Keratinocyte (primary cell): ENCODE data around the gene DISC1.

Experiments
- EZH2 ChIP-seq: IDR thresholded peaks from one replicate; pipeline ENCODE4 v1.6.1; 2012; ENCODE audit warnings: inconsistent platforms, mild to moderate bottlenecking, low read length, moderate library complexity
- TF ChIP-seq, protein P1 (sequence below), 3 experiments: IDR thresholded peaks in 1 of 3; conservative IDR thresholded peaks in 1 of 3; optimal IDR thresholded peaks in 1 of 3; 2 replicates in 2 of 3; 3 replicates in 1 of 3; pipeline versions ENCODE3 to v1.5.1; 2011; ENCODE audit warnings: low read length in 3 of 3, mild to moderate bottlenecking in 3 of 3, moderate library complexity in 2 of 3, control low read depth in 1 of 3, inconsistent platforms in 1 of 3; ENCODE audit not compliant: insufficient read depth in 2 of 3; ENCODE audit errors: extremely low read depth in 1 of 3

DNA sequence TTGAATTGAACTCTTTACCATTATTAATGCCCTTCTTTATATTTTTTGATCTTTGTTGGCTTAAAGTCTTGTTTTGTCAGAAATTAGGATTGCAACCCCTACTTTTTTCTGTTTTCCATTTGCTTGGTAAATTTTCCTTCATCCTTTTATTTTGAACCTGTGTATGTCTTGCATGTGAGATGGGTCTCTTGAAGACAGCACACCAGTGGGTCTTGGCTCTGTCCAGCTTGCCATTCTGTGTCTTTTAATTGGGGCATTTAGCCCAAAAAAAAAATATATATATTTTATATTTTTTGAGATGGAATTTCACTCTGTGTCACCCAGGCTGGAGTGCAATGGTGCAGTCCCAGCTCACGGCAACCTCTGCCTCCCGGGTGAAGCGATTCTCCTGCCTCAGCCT is 33.6 kb downstream of the DISC1 start:
- no peak for TF ChIP-seq EZH2
- TF ChIP-seq, protein P1, sequence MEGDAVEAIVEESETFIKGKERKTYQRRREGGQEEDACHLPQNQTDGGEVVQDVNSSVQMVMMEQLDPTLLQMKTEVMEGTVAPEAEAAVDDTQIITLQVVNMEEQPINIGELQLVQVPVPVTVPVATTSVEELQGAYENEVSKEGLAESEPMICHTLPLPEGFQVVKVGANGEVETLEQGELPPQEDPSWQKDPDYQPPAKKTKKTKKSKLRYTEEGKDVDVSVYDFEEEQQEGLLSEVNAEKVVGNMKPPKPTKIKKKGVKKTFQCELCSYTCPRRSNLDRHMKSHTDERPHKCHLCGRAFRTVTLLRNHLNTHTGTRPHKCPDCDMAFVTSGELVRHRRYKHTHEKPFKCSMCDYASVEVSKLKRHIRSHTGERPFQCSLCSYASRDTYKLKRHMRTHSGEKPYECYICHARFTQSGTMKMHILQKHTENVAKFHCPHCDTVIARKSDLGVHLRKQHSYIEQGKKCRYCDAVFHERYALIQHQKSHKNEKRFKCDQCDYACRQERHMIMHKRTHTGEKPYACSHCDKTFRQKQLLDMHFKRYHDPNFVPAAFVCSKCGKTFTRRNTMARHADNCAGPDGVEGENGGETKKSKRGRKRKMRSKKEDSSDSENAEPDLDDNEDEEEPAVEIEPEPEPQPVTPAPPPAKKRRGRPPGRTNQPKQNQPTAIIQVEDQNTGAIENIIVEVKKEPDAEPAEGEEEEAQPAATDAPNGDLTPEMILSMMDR (optimal IDR thresholded peaks at IDR 0.05 in 1 of 3, IDR thresholded peaks at IDR 0.05 in 1 of 3, conservative IDR thresholded peaks at IDR 0.05 in 1 of 3; ENCODE audit: extremely low read depth in 1 of 3, insufficient read depth in 2 of 3, low read length in 3 of 3) = no peak
